ENCODE data around the gene SLC16A12.

DNA sequence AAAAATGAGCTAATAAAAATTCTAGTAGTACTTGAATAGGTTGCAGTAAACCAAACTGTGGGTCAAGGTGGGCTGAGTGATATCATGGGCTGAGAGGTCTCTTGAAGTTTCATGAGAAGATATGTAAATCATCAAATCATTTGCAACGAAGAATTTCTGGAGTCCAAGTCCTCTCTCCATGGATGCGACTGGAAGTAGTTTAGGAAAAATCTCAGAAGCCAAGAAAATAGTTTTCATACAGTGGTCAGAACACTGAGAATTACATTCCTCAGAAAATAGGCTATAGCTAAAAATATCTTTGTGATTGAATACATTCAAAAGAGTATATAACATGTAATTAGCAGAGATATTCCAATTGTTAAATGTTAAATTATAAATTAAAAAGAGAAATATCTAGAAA lies 146.6 kb downstream of the SLC16A12 start:
- TF ChIP-seq MYBL2 (CRISPR knock-in tag; IDR thresholded peaks at IDR 0.05) = no peak
- no peak for TF ChIP-seq ATF6 (CRISPR knock-in tag; IDR thresholded peaks at IDR 0.05)
- TF ChIP-seq NFYB (CRISPR knock-in tag; conservative IDR thresholded peaks at IDR 0.05; ENCODE audit: low read depth) = no peak
- no peak for TF ChIP-seq PREB (CRISPR knock-in tag; IDR thresholded peaks at IDR 0.05; ENCODE audit: borderline replicate concordance)
- no peak for TF ChIP-seq MXD4 (CRISPR knock-in tag; IDR thresholded peaks at IDR 0.05; ENCODE audit: borderline replicate concordance)
- TF ChIP-seq KAT7 (CRISPR knock-in tag; IDR thresholded peaks at IDR 0.05; ENCODE audit: borderline replicate concordance) = no peak
- TF ChIP-seq CTCF (IDR thresholded peaks at IDR 0.05) = no peak
- TF ChIP-seq STAT6 (CRISPR knock-in tag; conservative IDR thresholded peaks at IDR 0.05; ENCODE audit: low read depth) = no peak
- no peak for TF ChIP-seq NR3C1 (CRISPR knock-in tag; conservative IDR thresholded peaks at IDR 0.05; ENCODE audit: low read depth)
- no peak for TF ChIP-seq TEAD1 (CRISPR knock-in tag; IDR thresholded peaks at IDR 0.05)
- TF ChIP-seq ZNF671 (CRISPR knock-in tag; IDR thresholded peaks at IDR 0.05) = no peak
